Fibroblast of villous mesenchyme (primary cell): ENCODE results near the gene XCL1. TPM values are rescaled to one million over a fixed set of nuclear protein-coding genes. Genes with fewer than 3 reads are reported as not detected.

Source experiments
- DNase-seq: peaks from one replicate; pipeline ENCODE4 v3.0.0-alpha.2; 2010; ENCODE audit warnings: low read depth
- H3K4me3 ChIP-seq: 2 replicates; pipeline ENCODE4 v1.5.1; 2011; ENCODE audit warnings: low read depth, mild to moderate bottlenecking, low read length
- total RNA-seq: library from RNA; depleted of rRNA; stranded (reverse); fragments of >200 nt; gene quantifications from 2 replicates; pipeline ENCODE4 v1.2.3, GENCODE V29; 2012
- TF ChIP-seq, protein P1 (sequence below): IDR thresholded peaks from 2 replicates; pipeline ENCODE4 v1.5.1; 2012; ENCODE audit warnings: low read depth, mild to moderate bottlenecking, low read length; ENCODE audit not compliant: insufficient read depth

Gene XCL1
- total RNA-seq, 1 donor, result not detected

DNA sequence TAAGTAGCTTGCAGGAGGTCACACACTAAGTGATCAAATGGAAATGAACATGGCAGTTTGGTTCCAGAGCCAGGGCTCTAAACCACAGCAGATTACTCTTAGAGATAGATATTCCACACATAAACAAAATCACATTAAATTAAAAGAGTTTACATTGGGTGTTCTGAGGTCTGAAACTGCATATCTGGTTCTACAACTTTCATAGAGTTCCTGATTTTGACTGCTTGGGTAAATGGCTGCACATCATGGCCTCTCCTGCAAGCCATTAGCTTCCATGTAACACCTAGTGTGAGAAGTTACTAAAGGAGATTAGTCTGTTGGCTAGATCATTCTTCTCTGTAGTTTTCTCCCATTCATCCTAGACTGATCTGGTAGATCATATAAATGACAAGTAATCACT lies 19.8 kb upstream of the XCL1 start:
- DNase-seq, result no peak
- TF ChIP-seq, protein P1, sequence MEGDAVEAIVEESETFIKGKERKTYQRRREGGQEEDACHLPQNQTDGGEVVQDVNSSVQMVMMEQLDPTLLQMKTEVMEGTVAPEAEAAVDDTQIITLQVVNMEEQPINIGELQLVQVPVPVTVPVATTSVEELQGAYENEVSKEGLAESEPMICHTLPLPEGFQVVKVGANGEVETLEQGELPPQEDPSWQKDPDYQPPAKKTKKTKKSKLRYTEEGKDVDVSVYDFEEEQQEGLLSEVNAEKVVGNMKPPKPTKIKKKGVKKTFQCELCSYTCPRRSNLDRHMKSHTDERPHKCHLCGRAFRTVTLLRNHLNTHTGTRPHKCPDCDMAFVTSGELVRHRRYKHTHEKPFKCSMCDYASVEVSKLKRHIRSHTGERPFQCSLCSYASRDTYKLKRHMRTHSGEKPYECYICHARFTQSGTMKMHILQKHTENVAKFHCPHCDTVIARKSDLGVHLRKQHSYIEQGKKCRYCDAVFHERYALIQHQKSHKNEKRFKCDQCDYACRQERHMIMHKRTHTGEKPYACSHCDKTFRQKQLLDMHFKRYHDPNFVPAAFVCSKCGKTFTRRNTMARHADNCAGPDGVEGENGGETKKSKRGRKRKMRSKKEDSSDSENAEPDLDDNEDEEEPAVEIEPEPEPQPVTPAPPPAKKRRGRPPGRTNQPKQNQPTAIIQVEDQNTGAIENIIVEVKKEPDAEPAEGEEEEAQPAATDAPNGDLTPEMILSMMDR, result no peak
- H3K4me3 ChIP-seq, result no peak overlapping the region

- DNase-seq, result no peak
- H3K4me3 ChIP-seq, result no peak overlapping the region
- TF ChIP-seq, protein P1, result no peak
Observed at GRCh38 chr1:168560370-168560769, 16.0 kb upstream of the XCL1 start.

DNA sequence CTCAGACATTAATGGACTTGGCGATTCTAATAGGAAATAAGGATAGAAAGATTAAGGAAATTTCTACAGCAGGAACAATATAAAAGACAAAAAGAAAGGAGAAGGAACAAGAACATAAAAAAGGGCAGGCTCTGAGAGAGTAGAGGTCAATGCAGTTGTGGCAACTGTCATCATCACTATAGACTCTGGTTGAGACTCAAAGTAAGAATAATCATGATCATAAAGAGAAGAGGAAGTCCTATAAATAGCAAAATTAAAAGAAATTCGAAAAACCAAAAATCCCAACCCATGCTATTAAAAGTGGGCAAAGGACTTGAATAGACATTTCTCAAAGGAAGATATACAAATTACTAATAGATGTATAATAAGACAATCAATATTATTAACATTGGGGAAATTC lies 14.4 kb upstream of the XCL1 start:
- DNase-seq, result no peak
- H3K4me3 ChIP-seq, result no peak overlapping the region
- TF ChIP-seq, protein P1, result no peak

- TF ChIP-seq, protein P1, result no peak
- H3K4me3 ChIP-seq, result no peak overlapping the region
- no peak for DNase-seq
Observed at GRCh38 chr1:168565825-168566224, 10.6 kb upstream of the XCL1 start.

DNA sequence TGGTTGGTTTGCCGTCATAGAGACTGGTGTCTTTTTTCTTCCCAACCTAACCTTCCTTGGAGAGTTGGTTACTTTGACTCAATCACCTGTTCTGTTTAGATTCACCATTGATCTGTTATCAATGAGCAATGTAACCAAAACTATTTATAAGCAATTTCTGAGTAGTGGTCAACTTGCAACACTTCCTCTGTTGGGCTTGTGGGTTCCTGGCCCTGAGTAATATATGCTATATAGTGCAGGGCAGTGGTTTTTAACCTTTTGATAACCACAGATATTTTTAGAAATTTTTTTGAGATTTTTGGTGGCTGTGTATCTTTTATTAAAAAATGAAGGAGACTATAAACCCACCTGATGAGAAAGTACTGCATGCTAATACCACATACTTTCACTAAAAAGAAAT lies 9.4 kb upstream of the XCL1 start:
- H3K4me3 ChIP-seq, result no peak overlapping the region
- DNase-seq, result no peak
- TF ChIP-seq, protein P1, result no peak

GRCh38 chr1:168567568-168567967 lies 8.8 kb upstream of the XCL1 start:
- TF ChIP-seq, protein P1, result no peak
- DNase-seq, result no peak
- H3K4me3 ChIP-seq, result no peak overlapping the region

GRCh38 chr1:168568346-168568745 lies 8.1 kb upstream of the XCL1 start:
- no peak for DNase-seq
- no peak overlapping the region for H3K4me3 ChIP-seq
- TF ChIP-seq, protein P1, result no peak
